LNCaP clone FGC (cell line): ENCODE results near the gene ZNF790.
"Not testable (repeated sequence)": the region's sequence is repeated elsewhere in the genome, so short reads cannot be mapped to it uniquely, and the experiment has no call there.

Experiments used
- DNase-seq: peaks from one replicate; pipeline ENCODE4 v3.0.0-alpha.2; 2011; ENCODE audit warnings: low read depth
- H3K4me3 ChIP-seq: 2 replicates; pipeline ENCODE4 v1.5.1; 2011; ENCODE audit warnings: mild to moderate bottlenecking, low read depth, low read length, control low read depth
- CTCF ChIP-seq: IDR thresholded peaks from 2 replicates; pipeline ENCODE4 v1.5.1; 2012; ENCODE audit warnings: mild to moderate bottlenecking; ENCODE audit not compliant: control insufficient read depth, insufficient read depth; ENCODE audit errors: extremely low read depth

ZNF790 gene

GRCh38 chr19:36805364-36805763 is 32.8 kb downstream of the ZNF790 start:
- H3K4me3 ChIP-seq: no peak overlapping the region
- DNase-seq: no peak
- no peak for TF ChIP-seq CTCF

GRCh38 chr19:36797786-36798108 is 40.4 kb downstream of the ZNF790 start:
- H3K4me3 ChIP-seq: peak overlapping the region; percentile 76
- DNase-seq: no peak
- no peak for TF ChIP-seq CTCF

- no peak for TF ChIP-seq CTCF
- H3K4me3 ChIP-seq: peak overlapping the region; percentile 76
Measured at GRCh38 chr19:36796714-36796992, 41.5 kb downstream of the ZNF790 start.

GRCh38 chr19:36791420-36792141 is 46.6 kb downstream of the ZNF790 start:
- H3K4me3 ChIP-seq: not testable (repeated sequence)

More at GRCh38 chr19:36796714-36796992, 41.5 kb downstream of the ZNF790 start:
- DNase-seq: no peak

GRCh38 chr19:36775768-36776167 is 62.4 kb downstream of the ZNF790 start:
- no peak for TF ChIP-seq CTCF
- DNase-seq: no peak
- H3K4me3 ChIP-seq: no peak overlapping the region

More at GRCh38 chr19:36791420-36792141, 46.6 kb downstream of the ZNF790 start:
- DNase-seq: not testable (repeated sequence)

GRCh38 chr19:36773223-36773579 is 65.0 kb downstream of the ZNF790 start:
- TF ChIP-seq CTCF: no peak
- no peak for DNase-seq
- peak overlapping the region; percentile 92 for H3K4me3 ChIP-seq

GRCh38 chr19:36772311-36773222 is 65.6 kb downstream of the ZNF790 start, which contains the start of gene ZNF850:
Gene ZNF850, minus strand, starts transcription at chr19:36772807. Its CDS starts 10,201 bp downstream, at chr19:36762606.
- peak within 1 kb of the TSS; percentile 92 for H3K4me3 ChIP-seq
- peak; percentile 91 for DNase-seq
- TF ChIP-seq CTCF: no peak
